Right lobe of liver (tissue), 6 donors: ENCODE data around the gene MYBPC3. TPM values are rescaled to one million over a fixed set of nuclear protein-coding genes. Genes with fewer than 3 reads are reported as not detected.

Experiments
- ATAC-seq, 4 donors: fragments of 200-7000 bp; cut with Tn5 transposase; one replicate each; pipeline ENCODE4 v1.9.1; 2020; ENCODE audit warnings: mild to moderate bottlenecking in 4 of 4, moderate library complexity in 4 of 4
- DNase-seq, 3 donors: peaks; one replicate each; pipeline ENCODE4 v3.0.0-alpha.2; 2020
- H3K27ac ChIP-seq, 3 donors: fragments of 200-600 bp; one replicate each; pipeline ENCODE4 v1.8.0; 2022
- H3K27me3 ChIP-seq, 2 donors: fragments of 200-600 bp; one replicate each; pipeline ENCODE4 v1.8.0; 2022
- H3K36me3 ChIP-seq, 4 donors: fragments of 200-600 bp; sonication (generic) in 1 of 4; one replicate each; pipeline versions ENCODE4 v1.5.1 to v1.8.0; 2017 to 2022; ENCODE audit warnings: control low read depth in 1 of 4
- H3K4me1 ChIP-seq, 4 donors: fragments of 200-600 bp; sonication (generic) in 1 of 4; one replicate each; pipeline versions ENCODE4 v1.5.1 to v1.8.0; 2017 to 2022; ENCODE audit warnings: control low read depth in 1 of 4
- H3K4me3 ChIP-seq, 3 donors: fragments of 200-600 bp; one replicate each; pipeline ENCODE4 v1.8.0; 2022
- H3K9me3 ChIP-seq, 4 donors: fragments of 200-600 bp; sonication (generic) in 1 of 4; one replicate each; pipeline versions ENCODE4 v1.5.1 to v1.8.0; 2017 to 2022; ENCODE audit warnings: control low read depth in 1 of 4
- CTCF ChIP-seq, 4 donors: fragments of 200-600 bp in 3 of 4; fragments of 450-650 bp in 1 of 4; IDR thresholded peaks; one replicate each; pipeline versions ENCODE4 v1.5.1 to v1.8.0; 2016 to 2022; ENCODE audit warnings: antibody characterized with exemption in 4 of 4, mild to moderate bottlenecking in 2 of 4
- POLR2A ChIP-seq: fragments of 450-650 bp; IDR thresholded peaks from one replicate; pipeline ENCODE4 v1.6.1; 2017; ENCODE audit warnings: antibody characterized with exemption, mild to moderate bottlenecking
- WGBS: methylation state at CpG from one replicate; pipeline ENCODE4 v1.1.6; 2018; ENCODE audit warnings: low coverage, low lambda C conversion rate; ENCODE audit not compliant: insufficient coverage; ENCODE audit errors: missing lambda C conversion rate; 5-methylcytosine and 5-hydroxymethylcytosine counted together
- intact Hi-C, 2 donors: fragments of 100-400 bp; cut with DNase I; formaldehyde crosslinking; loops; one replicate each; pipeline versions ENCODE4 v1.11.2 to v1.14.1; 2022
- total RNA-seq, 6 experiments: library from RNA; depleted of rRNA in 2 of 6; stranded (reverse); fragments of >200 nt in 2 of 6; fragmentation: NEBNext Ultra II Directional in 3 of 6; extraction: Animal tissue kit (Norgen Biotek cat#: 25700) in 3 of 6; gene quantifications; one replicate each; pipeline versions ENCODE4 v1.1.0 to v1.2.4, GENCODE V29; 2016 to 2023
- donor health status: DM: no; HTN: yes; CAD: no.
- donor health status: DM: no; HTN: no; CAD: no.
- donor health status: DM: no; HTN: no; CAD: no.
- donor health status: DM: no; HTN: yes; CAD: no.
- donor health status: DM: no; HTN: yes; CAD: no.

Gene MYBPC3
- total RNA-seq, 6 experiments from 2014 or later: 0.04 to 0.24 (median 0.13) TPM; not detected in 1

- no peak for ATAC-seq
- intact Hi-C loops: no loop called here
- Histone ChIP-seq H3K4me1 (no peaks in the 10 kb centered on the region), H3K27me3 (no peaks in the 10 kb centered on the region), H3K4me3 (no peak overlapping the region), H3K9me3 (no peaks in the 10 kb centered on the region), H3K27ac (no peak overlapping the region), H3K36me3 (no peaks in the 10 kb centered on the region)
- WGBS: 38% methylated on average over 1 of the region's 1 CpG
- TF ChIP-seq CTCF (IDR thresholded peaks at IDR 0.05) (no peak), POLR2A (no peak)
- DNase-seq: no peak
Measured at GRCh38 chr11:47366020-47366490, 13.6 kb upstream of the MYBPC3 start.

- DNase-seq: peak in 1 of 3 donors; percentile 32
- intact Hi-C loops: no loop called here
- no peak overlapping the region for H3K4me3 ChIP-seq
Measured at GRCh38 chr11:47361419-47361818, 8.9 kb upstream of the MYBPC3 start.

GRCh38 chr11:47360341-47360740 is 7.8 kb upstream of the MYBPC3 start:
- Histone ChIP-seq H3K27ac (no peak overlapping the region), H3K9me3 (no peaks in the 10 kb centered on the region), H3K27me3 (no peaks in the 10 kb centered on the region), H3K36me3 (no peaks in the 10 kb centered on the region), H3K4me3 (no peak overlapping the region), H3K4me1 (no peaks in the 10 kb centered on the region)
- intact Hi-C loops: no loop called here
- TF ChIP-seq POLR2A: no peak
- no peak for TF ChIP-seq CTCF (IDR thresholded peaks at IDR 0.05)
- DNase-seq (peak in 1 of 3 donors; percentile 34), ATAC-seq (no peak)
- 77% methylated on average over 8 of the region's 15 CpGs for WGBS

More at GRCh38 chr11:47361419-47361818, 8.9 kb upstream of the MYBPC3 start:
- ATAC-seq: no peak
- TF ChIP-seq CTCF (IDR thresholded peaks at IDR 0.05): no peak
- no peak for TF ChIP-seq POLR2A
- 87% methylated on average over 3 of the region's 13 CpGs for WGBS
- Histone ChIP-seq H3K36me3 (no peaks in the 10 kb centered on the region), H3K9me3 (no peaks in the 10 kb centered on the region), H3K27ac (no peak overlapping the region), H3K27me3 (no peaks in the 10 kb centered on the region), H3K4me1 (no peaks in the 10 kb centered on the region)

- WGBS: 69% methylated on average over 9 of the region's 17 CpGs
- Histone ChIP-seq H3K9me3 (no peaks in the 10 kb centered on the region), H3K4me3 (no peak overlapping the region), H3K27ac (no peak overlapping the region), H3K36me3 (no peaks in the 10 kb centered on the region), H3K4me1 (no peaks in the 10 kb centered on the region), H3K27me3 (no peaks in the 10 kb centered on the region)
- no peak for TF ChIP-seq POLR2A
- no peak for TF ChIP-seq CTCF (IDR thresholded peaks at IDR 0.05)
- ATAC-seq (no peak), DNase-seq (peak in 2 of 3 donors; percentile 44 to 53)
- intact Hi-C loops: loop anchor here in 1 of 2 donors (10.0 kb wide), 1 partner anchor 95 kb away; no protein-coding TSS in a partner anchor
Measured at GRCh38 chr11:47359586-47359985, 7.1 kb upstream of the MYBPC3 start.
